Measurements from ENCODE around the gene UBTD1. TPM values are rescaled to one million over a fixed set of nuclear protein-coding genes. Genes with fewer than 3 reads are reported as not detected.
A peak's percentile ranks its signal among the peaks of the same experiment; 100 is the strongest.
"Not testable (repeated sequence)": the region's sequence is repeated elsewhere in the genome, so short reads cannot be mapped to it uniquely, and the experiment has no call there.

The UBTD1 gene
- total RNA-seq, 6 donors from 2014 or later = 40.6 to 93.1 (median 67.3) TPM

GRCh38 chr10:97525086-97525485, 26.4 kb downstream of the UBTD1 start:
- H3K4me1 ChIP-seq = peaks cover 0 to 57% (median 22%) of the 10 kb centered on the region in 4 donors
- H3K4me3 ChIP-seq = no peak overlapping the region
- H3K9me3 ChIP-seq = no peaks in the 10 kb centered on the region
- ATAC-seq (ENCODE audit: low FRiP score in 2 of 2) = no peak
- DNase-seq = no peak
- no peaks in the 10 kb centered on the region for H3K27me3 ChIP-seq
- no peaks in the 10 kb centered on the region for H3K36me3 ChIP-seq
- WGBS, 2 donors = 92 to 96% methylated on average over 5 of the region's 5 CpGs
- no peak for TF ChIP-seq POLR2A (IDR thresholded peaks at IDR 0.05)
- TF ChIP-seq EP300 (IDR thresholded peaks at IDR 0.05) = no peak
- no peak for TF ChIP-seq CTCF (IDR thresholded peaks at IDR 0.05)
- no peak for TF ChIP-seq POLR2AphosphoS5 (IDR thresholded peaks at IDR 0.05)
- H3K27ac ChIP-seq = peak overlapping the region in 1 of 4 donors; percentile 9

- Histone ChIP-seq H3K27me3 (no peaks in the 10 kb centered on the region), H3K36me3 (no peaks in the 10 kb centered on the region), H3K4me3 (no peak overlapping the region), H3K4me1 (peaks cover 0 to 51% (median 20%) of the 10 kb centered on the region in 4 donors), H3K27ac (no peak overlapping the region), H3K9me3 (no peaks in the 10 kb centered on the region)
- ATAC-seq (ENCODE audit: low FRiP score in 2 of 2) (no peak), DNase-seq (no peak)
- TF ChIP-seq POLR2A (IDR thresholded peaks at IDR 0.05) (no peak), CTCF (IDR thresholded peaks at IDR 0.05) (no peak), EP300 (IDR thresholded peaks at IDR 0.05) (no peak), POLR2AphosphoS5 (IDR thresholded peaks at IDR 0.05) (no peak)
- WGBS, 2 donors = 73 to 80% methylated on average over 1 of the region's 1 CpG
Measured at GRCh38 chr10:97525683-97526110, 27.0 kb downstream of the UBTD1 start.

DNA sequence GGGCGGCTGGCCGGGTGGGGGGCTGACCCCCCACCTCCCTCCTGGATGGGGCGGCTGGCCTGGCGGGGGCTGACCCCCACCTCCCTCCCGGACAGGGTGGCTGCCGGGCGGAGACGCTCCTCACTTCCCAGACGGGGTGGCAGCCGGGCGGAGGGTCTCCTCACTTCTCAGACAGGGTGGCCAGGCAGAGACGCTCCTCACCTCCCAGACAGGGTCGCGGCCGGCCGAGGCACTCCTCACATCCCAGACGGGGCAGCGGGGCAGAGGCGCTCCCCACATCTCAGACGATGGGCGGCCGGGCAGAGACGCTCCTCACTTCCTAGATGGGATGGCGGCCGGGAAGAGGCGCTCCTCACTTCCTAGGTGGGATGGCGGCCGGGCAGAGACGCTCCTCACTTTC, 30.2 kb downstream of the UBTD1 start:
- H3K4me3 ChIP-seq; H3K36me3 ChIP-seq; H3K27ac ChIP-seq; DNase-seq; H3K27me3 ChIP-seq; H3K9me3 ChIP-seq; ATAC-seq (ENCODE audit: low FRiP score in 2 of 2): not testable (repeated sequence)
- WGBS, 2 donors = 99% methylated on average over 16 of the region's 29 CpGs; no CpG with 5 or more reads in 1 of the 2 donors
- peaks cover 0 to 23% (median 4%) of the 10 kb centered on the region in 4 donors for H3K4me1 ChIP-seq

DNA sequence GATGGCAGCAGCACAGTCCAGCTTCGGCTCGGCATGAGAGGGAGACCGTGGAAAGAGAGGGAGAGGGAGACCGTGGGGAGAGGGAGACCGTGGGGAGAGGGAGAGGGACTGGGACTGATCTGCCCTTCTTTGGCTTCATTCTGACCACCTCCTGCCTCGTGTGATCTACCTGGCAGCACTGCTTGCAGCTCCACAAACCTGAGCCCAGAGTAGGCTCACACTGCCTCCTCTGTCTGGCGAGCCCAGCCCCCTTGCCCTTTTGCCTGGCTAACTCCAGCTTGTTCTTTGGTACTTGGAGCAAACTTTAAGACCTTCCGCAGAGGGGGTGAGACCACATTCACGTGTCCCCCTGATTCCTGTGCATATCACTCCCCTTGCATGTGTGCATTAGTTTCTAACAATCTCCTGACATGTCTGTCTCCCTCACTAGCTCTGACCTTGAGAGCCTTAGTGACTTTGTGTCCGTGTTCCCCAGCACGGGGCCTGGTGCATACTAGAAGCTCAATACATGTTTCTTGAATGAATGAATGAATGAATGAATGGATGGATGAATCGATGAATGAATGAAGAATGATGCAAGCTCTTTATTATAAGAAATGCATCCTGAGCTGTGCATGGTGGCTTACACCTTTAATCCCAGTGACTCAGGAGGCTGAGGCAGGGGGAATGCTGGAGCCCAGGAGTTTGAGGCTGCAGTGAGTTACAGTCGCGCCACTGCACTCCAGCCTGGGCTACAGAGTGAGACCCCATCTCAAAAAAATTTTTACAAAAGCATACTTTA, 31.2 kb downstream of the UBTD1 start:
- no peaks in the 10 kb centered on the region for H3K36me3 ChIP-seq
- 86 to 87% methylated on average over 11 to 13 of the region's 14 CpGs for WGBS, 2 donors
- ATAC-seq (ENCODE audit: low FRiP score in 2 of 2) (no peak), DNase-seq (no peak)
- H3K27me3 ChIP-seq = no peaks in the 10 kb centered on the region
- H3K27ac ChIP-seq = no peak overlapping the region
- H3K4me1 ChIP-seq = peaks cover 0 to 15% (median 2%) of the 10 kb centered on the region in 4 donors
- no peaks in the 10 kb centered on the region for H3K9me3 ChIP-seq
- no peak for TF ChIP-seq POLR2A (IDR thresholded peaks at IDR 0.05)
- TF ChIP-seq POLR2AphosphoS5 (IDR thresholded peaks at IDR 0.05) = no peak
- TF ChIP-seq EP300 (IDR thresholded peaks at IDR 0.05) = no peak
- TF ChIP-seq CTCF (IDR thresholded peaks at IDR 0.05) = no peak
- H3K4me3 ChIP-seq = no peak overlapping the region

DNA sequence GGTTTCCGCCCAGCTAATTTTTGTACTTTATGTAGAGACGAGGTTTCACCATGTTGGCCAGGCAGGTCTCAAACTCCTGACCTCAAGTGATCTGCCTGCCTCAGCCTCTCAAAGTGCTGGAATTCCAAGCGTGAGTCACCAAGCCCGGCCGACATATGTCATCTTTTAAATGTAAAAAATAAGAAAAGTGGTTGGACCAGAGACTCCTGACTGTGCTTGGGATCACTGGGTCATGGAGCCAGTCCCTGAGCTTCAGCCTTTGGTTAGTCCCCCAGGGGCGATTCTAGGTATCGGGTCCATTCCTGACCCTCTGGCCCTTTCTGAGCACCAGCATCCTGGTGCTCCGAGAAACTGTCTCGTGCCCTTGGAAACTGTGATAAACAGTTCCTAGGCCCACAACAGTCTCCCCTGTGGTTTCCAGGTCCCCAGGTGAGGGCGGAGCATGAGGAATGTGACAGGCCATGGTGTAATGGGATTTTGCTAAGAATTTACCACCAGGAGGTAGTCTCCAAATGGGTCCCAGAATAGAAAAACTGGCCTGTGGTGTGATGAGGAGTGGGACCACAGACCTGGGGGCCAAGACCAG, 32.8 kb downstream of the UBTD1 start:
- no peak for TF ChIP-seq CTCF (IDR thresholded peaks at IDR 0.05)
- TF ChIP-seq POLR2A (IDR thresholded peaks at IDR 0.05) = no peak
- no peak for TF ChIP-seq POLR2AphosphoS5 (IDR thresholded peaks at IDR 0.05)
- no peak for TF ChIP-seq EP300 (IDR thresholded peaks at IDR 0.05)
- no peaks in the 10 kb centered on the region for H3K9me3 ChIP-seq
- DNase-seq (no peak), ATAC-seq (ENCODE audit: low FRiP score in 2 of 2) (no peak)
- 86 to 89% methylated on average over 10 of the region's 10 CpGs for WGBS, 2 donors
- H3K4me1 ChIP-seq = peaks cover 0 to 4% (median 0%) of the 10 kb centered on the region in 4 donors
- H3K27ac ChIP-seq = no peak overlapping the region
- H3K36me3 ChIP-seq = no peaks in the 10 kb centered on the region
- H3K4me3 ChIP-seq = no peak overlapping the region
- H3K27me3 ChIP-seq = no peaks in the 10 kb centered on the region
